ENCODE results near the gene VWA2.

GRCh38 chr10:114278140-114278883 is 39.3 kb downstream of the VWA2 start:
- TF ChIP-seq POLR2A (IDR thresholded peaks at IDR 0.05; ENCODE audit: low read depth, low read length) (no peak), CTCF (IDR thresholded peaks at IDR 0.05; ENCODE audit: extremely low read depth in 1 of 2, insufficient read depth in 1 of 2, low read depth in 1 of 2, low read length in 2 of 2) (no peak), EZH2 (IDR thresholded peaks at IDR 0.05; ENCODE audit: borderline replicate concordance, low read depth, low read length, severe bottlenecking) (no peak), MYC (IDR thresholded peaks at IDR 0.05; ENCODE audit: low read depth, low read length) (no peak)
